Uterus (tissue), 4 donors: Measurements from ENCODE around the gene NOTCH3. TPM values are rescaled to one million over a fixed set of nuclear protein-coding genes. Genes with fewer than 3 reads are reported as not detected.

Source experiments
- DNase-seq, 2 donors: peaks; one replicate each; pipeline ENCODE4 v3.0.0-alpha.2; 2019 to 2020
- H3K27ac ChIP-seq, 2 donors: fragments of 200-600 bp; sonication (generic); 1 replicate in 1 of 2; 2 replicates in 1 of 2; pipeline ENCODE4 v1.5.1; 2016 to 2018
- H3K27me3 ChIP-seq, 2 donors: fragments of 200-600 bp; sonication (generic); one replicate each; pipeline ENCODE4 v1.5.1; 2018 to 2019; ENCODE audit warnings: control low read depth in 1 of 2
- H3K36me3 ChIP-seq, 2 donors: fragments of 200-600 bp; sonication (generic); one replicate each; pipeline ENCODE4 v1.5.1; 2019; ENCODE audit warnings: control low read depth in 1 of 2
- H3K4me1 ChIP-seq, 2 donors: fragments of 200-600 bp; sonication (generic); one replicate each; pipeline ENCODE4 v1.5.1; 2018 to 2019; ENCODE audit warnings: control low read depth in 1 of 2
- H3K4me3 ChIP-seq, 2 donors: fragments of 200-600 bp; sonication (generic); 1 replicate in 1 of 2; 2 replicates in 1 of 2; pipeline ENCODE4 v1.5.1; 2018 to 2019; ENCODE audit warnings: mild to moderate bottlenecking in 1 of 2
- H3K9me3 ChIP-seq, 2 donors: fragments of 200-600 bp; sonication (generic); one replicate each; pipeline ENCODE4 v1.5.1; 2019; ENCODE audit warnings: control low read depth in 1 of 2
- CTCF ChIP-seq, 4 experiments: fragments of 200-600 bp in 2 of 4; fragments of 450-650 bp in 2 of 4; sonication (generic) in 2 of 4; IDR thresholded peaks; one replicate each; pipeline ENCODE4 v1.5.1; 2016 to 2019; ENCODE audit warnings: antibody characterized with exemption in 4 of 4, mild to moderate bottlenecking in 2 of 4, moderate library complexity in 1 of 4
- POLR2A ChIP-seq, 2 donors: fragments of 450-650 bp; IDR thresholded peaks; one replicate each; pipeline ENCODE4 v1.6.1; 2016; ENCODE audit warnings: antibody characterized with exemption in 2 of 2, mild to moderate bottlenecking in 1 of 2, moderate library complexity in 1 of 2
- intact Hi-C: fragments of 100-400 bp; cut with DNase I; formaldehyde crosslinking; loops from one replicate; pipeline ENCODE4 v1.15.1; 2023; ENCODE audit warnings: low total_unique reads
- total RNA-seq, 4 donors: library from RNA; depleted of rRNA in 3 of 4; stranded (reverse); fragments of >200 nt in 3 of 4; gene quantifications; one replicate each; pipeline versions ENCODE4 v1.1.0 to v1.2.4, GENCODE V29; 2014 to 2023
- donor health status: DM: yes; HTN: yes; CAD: no.

NOTCH3 gene
- total RNA-seq, 4 donors from 2014 or later: 9.4 to 166 (median 96.9) TPM

- Histone ChIP-seq H3K27me3 (no peaks in the 10 kb centered on the region), H3K27ac (peak overlapping the region; percentile 83 to 89), H3K9me3 (no peaks in the 10 kb centered on the region), H3K36me3 (no peaks in the 10 kb centered on the region), H3K4me1 (peaks cover 36 to 70% of the 10 kb centered on the region in 2 donors), H3K4me3 (no peak overlapping the region)
- DNase-seq: peak; percentile 84 to 86
- TF ChIP-seq POLR2A (IDR thresholded peaks at IDR 0.05): no peak
- no peak for TF ChIP-seq CTCF (IDR thresholded peaks at IDR 0.05)
- intact Hi-C loops: no loop called here
Observed at GRCh38 chr19:15248648-15249527, 48.1 kb upstream of the NOTCH3 start.

- H3K9me3 ChIP-seq: no peaks in the 10 kb centered on the region
- H3K4me1 ChIP-seq: peaks cover 36 to 66% of the 10 kb centered on the region in 2 donors
- no peak overlapping the region for H3K4me3 ChIP-seq
- H3K27me3 ChIP-seq: no peaks in the 10 kb centered on the region
- peak overlapping the region; percentile 83 to 89 for H3K27ac ChIP-seq
- H3K36me3 ChIP-seq: no peaks in the 10 kb centered on the region
- intact Hi-C loops: no loop called here
- TF ChIP-seq CTCF (IDR thresholded peaks at IDR 0.05): no peak
- no peak for TF ChIP-seq POLR2A (IDR thresholded peaks at IDR 0.05)
- peak; percentile 38 to 42 for DNase-seq
Observed at GRCh38 chr19:15248106-15248505, 47.3 kb upstream of the NOTCH3 start.

- intact Hi-C loops: no loop called here
- Histone ChIP-seq H3K4me1 (peaks cover 29 to 59% of the 10 kb centered on the region in 2 donors), H3K4me3 (no peak overlapping the region), H3K27me3 (no peaks in the 10 kb centered on the region), H3K36me3 (no peaks in the 10 kb centered on the region), H3K27ac (peak overlapping the region; percentile 83 to 89), H3K9me3 (no peaks in the 10 kb centered on the region)
- DNase-seq: no peak
- no peak for TF ChIP-seq POLR2A (IDR thresholded peaks at IDR 0.05)
- TF ChIP-seq CTCF (IDR thresholded peaks at IDR 0.05): no peak
Observed at GRCh38 chr19:15247107-15248014, 46.6 kb upstream of the NOTCH3 start.

DNA sequence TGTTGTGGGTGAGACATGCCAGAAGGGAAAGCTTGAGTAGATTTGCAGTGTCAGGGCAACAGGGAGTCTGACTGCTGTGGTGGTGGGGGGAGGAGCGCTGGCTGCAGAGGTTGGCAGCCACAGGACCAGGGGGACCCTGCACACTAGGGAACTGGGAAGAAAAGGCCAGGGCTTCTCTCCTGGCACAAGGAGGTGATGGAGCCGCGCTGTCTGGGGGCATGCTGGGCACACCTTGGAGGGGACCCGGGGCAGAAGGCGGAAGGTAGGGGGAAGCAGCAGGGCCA is 45.3 kb upstream of the NOTCH3 start:
- no peak for TF ChIP-seq CTCF (IDR thresholded peaks at IDR 0.05)
- no peak for TF ChIP-seq POLR2A (IDR thresholded peaks at IDR 0.05)
- H3K27ac ChIP-seq: peak overlapping the region; percentile 83 to 89
- no peaks in the 10 kb centered on the region for H3K36me3 ChIP-seq
- peaks cover 26 to 53% of the 10 kb centered on the region in 2 donors for H3K4me1 ChIP-seq
- no peaks in the 10 kb centered on the region for H3K9me3 ChIP-seq
- intact Hi-C loops: no loop called here
- DNase-seq: no peak
- H3K27me3 ChIP-seq: no peaks in the 10 kb centered on the region
- no peak overlapping the region for H3K4me3 ChIP-seq
